Renal cortical epithelial cell (primary cell): Measurements from ENCODE around the gene CYTH1. TPM values are rescaled to one million over a fixed set of nuclear protein-coding genes. Genes with fewer than 3 reads are reported as not detected.
"Not testable (repeated sequence)": the region's sequence is repeated elsewhere in the genome, so short reads cannot be mapped to it uniquely, and the experiment has no call there.

Experiments
- DNase-seq: peaks from one replicate; pipeline ENCODE4 v3.0.0-alpha.2; 2011; ENCODE audit warnings: low read depth
- total RNA-seq: library from RNA; depleted of rRNA; stranded (reverse); fragments of >200 nt; gene quantifications from 2 replicates; pipeline ENCODE4 v1.2.3, GENCODE V29; 2014

Gene CYTH1
- total RNA-seq, 1 donor from 2014 or later, result 33.5 TPM

- DNase-seq, result no peak
Measured at GRCh38 chr17:78788451-78788850, 6.4 kb upstream of the CYTH1 start.

- DNase-seq, result no peak
Measured at GRCh38 chr17:78787444-78787843, 5.4 kb upstream of the CYTH1 start.

- DNase-seq, result no peak
Measured at GRCh38 chr17:78785663-78786057, 3.6 kb upstream of the CYTH1 start.

GRCh38 chr17:78785011-78785662 lies 3.1 kb upstream of the CYTH1 start:
- DNase-seq, result no peak

GRCh38 chr17:78784352-78784751 lies 2.3 kb upstream of the CYTH1 start:
- DNase-seq, result no peak

GRCh38 chr17:78783711-78784324 lies 1.7 kb upstream of the CYTH1 start:
- no peak for DNase-seq

GRCh38 chr17:78781104-78781892 lies 775 bp downstream of the CYTH1 start:
- peak; percentile 40 for DNase-seq

GRCh38 chr17:78780335-78780734 lies 1.7 kb downstream of the CYTH1 start:
- no peak for DNase-seq

- no peak for DNase-seq
Measured at GRCh38 chr17:78779850-78780249, 2.2 kb downstream of the CYTH1 start.

- DNase-seq, result not testable (repeated sequence)
Measured at GRCh38 chr17:78779286-78779651, 2.8 kb downstream of the CYTH1 start.

- no peak for DNase-seq
Measured at GRCh38 chr17:78777881-78778280, 4.2 kb downstream of the CYTH1 start.

- no peak for DNase-seq
Measured at GRCh38 chr17:78774956-78775571, 7.0 kb downstream of the CYTH1 start.

GRCh38 chr17:78774453-78774852 lies 7.6 kb downstream of the CYTH1 start:
- DNase-seq, result no peak

- no peak for DNase-seq
Measured at GRCh38 chr17:78771758-78772382, 10.2 kb downstream of the CYTH1 start.

GRCh38 chr17:78769196-78769773 lies 12.8 kb downstream of the CYTH1 start:
- DNase-seq, result no peak

GRCh38 chr17:78767806-78768205 lies 14.3 kb downstream of the CYTH1 start:
- no peak for DNase-seq

GRCh38 chr17:78766743-78767294 lies 15.3 kb downstream of the CYTH1 start:
- no peak for DNase-seq

- DNase-seq, result peak; percentile 47
Measured at GRCh38 chr17:78766225-78766624, 15.8 kb downstream of the CYTH1 start.

GRCh38 chr17:78765821-78766220 lies 16.3 kb downstream of the CYTH1 start:
- DNase-seq, result no peak

GRCh38 chr17:78764871-78765270 lies 17.2 kb downstream of the CYTH1 start:
- DNase-seq, result no peak

- DNase-seq, result no peak
Measured at GRCh38 chr17:78763561-78763960, 18.5 kb downstream of the CYTH1 start.
